GM12892 (cell line): ENCODE results near the gene CHMP6.
A peak's percentile ranks its signal among the peaks of the same experiment; 100 is the strongest.

ENCODE experiments used
- DNase-seq: peaks from one replicate; pipeline ENCODE4 v3.0.0; 2011; ENCODE audit not compliant: insufficient read length
- FAIRE-seq: peaks from 2 replicates; lab custom pipeline; 2011; peaks lifted over from hg19 to GRCh38; lab: Jason Lieb, UNC
- POLR2A ChIP-seq: IDR thresholded peaks from 2 replicates; pipeline ENCODE4 v1.6.1; 2011; ENCODE audit warnings: low read depth, low read length, control low read depth
- POLR2AphosphoS5 ChIP-seq: IDR thresholded peaks from 2 replicates; pipeline ENCODE4 v1.6.1; 2011; ENCODE audit warnings: low read depth, low read length, control low read depth
- TAF1 ChIP-seq: IDR thresholded peaks from 2 replicates; pipeline ENCODE4 v1.6.1; 2011; ENCODE audit warnings: low read depth, mild to moderate bottlenecking, control low read depth, low read length, borderline replicate concordance

The CHMP6 gene

GRCh38 chr17:80949451-80950421 lies 41.9 kb upstream of the CHMP6 start:
- TF ChIP-seq POLR2A (no peak), POLR2AphosphoS5 (no peak), TAF1 (no peak)
- DNase-seq = peak; percentile 5
- no peak for FAIRE-seq

GRCh38 chr17:80950466-80951120 lies 41.0 kb upstream of the CHMP6 start:
- TF ChIP-seq POLR2A (no peak), POLR2AphosphoS5 (no peak), TAF1 (no peak)
- no peak for FAIRE-seq
- peak; percentile 7 for DNase-seq

- FAIRE-seq (no peak), DNase-seq (no peak)
- TF ChIP-seq POLR2AphosphoS5 (no peak), POLR2A (no peak), TAF1 (no peak)
Measured at GRCh38 chr17:80951121-80952090, 40.2 kb upstream of the CHMP6 start.

- DNase-seq = peak; percentile 4
- no peak for FAIRE-seq
Measured at GRCh38 chr17:80952291-80952690, 39.4 kb upstream of the CHMP6 start.

GRCh38 chr17:80953471-80954315 lies 37.9 kb upstream of the CHMP6 start:
- FAIRE-seq = no peak
- TF ChIP-seq POLR2A = no peak
- TF ChIP-seq TAF1 = no peak
- TF ChIP-seq POLR2AphosphoS5 = no peak

More at GRCh38 chr17:80952291-80952690, 39.4 kb upstream of the CHMP6 start:
- TF ChIP-seq TAF1 = no peak
- TF ChIP-seq POLR2A = no peak
- no peak for TF ChIP-seq POLR2AphosphoS5

GRCh38 chr17:80955078-80955477 lies 36.6 kb upstream of the CHMP6 start:
- DNase-seq (no peak), FAIRE-seq (no peak)
- TF ChIP-seq TAF1 = no peak
- no peak for TF ChIP-seq POLR2A

More at GRCh38 chr17:80953471-80954315, 37.9 kb upstream of the CHMP6 start:
- no peak for DNase-seq

- FAIRE-seq (no peak), DNase-seq (no peak)
- no peak for TF ChIP-seq TAF1
- TF ChIP-seq POLR2AphosphoS5 = no peak
- no peak for TF ChIP-seq POLR2A
Measured at GRCh38 chr17:80955671-80956280, 35.9 kb upstream of the CHMP6 start.

- no peak for DNase-seq
- TF ChIP-seq POLR2A (no peak), TAF1 (no peak), POLR2AphosphoS5 (no peak)
- no peak for FAIRE-seq
Measured at GRCh38 chr17:80956321-80957190, 35.1 kb upstream of the CHMP6 start.

- FAIRE-seq = no peak
- no peak for DNase-seq
- TF ChIP-seq POLR2AphosphoS5 (no peak), POLR2A (no peak), TAF1 (no peak)
Measured at GRCh38 chr17:80957461-80957941, 34.1 kb upstream of the CHMP6 start.
